Activated CD8-positive, alpha-beta memory T cell treated with anti-CD3 and anti-CD28 coated beads, Interleukin-2, amount 10 ng/mL, durations not matched to agents 7 days and 5 days (primary cell): Measurements from ENCODE around the gene TWNK. TPM values are rescaled to one million over a fixed set of nuclear protein-coding genes. Genes with fewer than 3 reads are reported as not detected.
"Not testable (repeated sequence)": the region's sequence is repeated elsewhere in the genome, so short reads cannot be mapped to it uniquely, and the experiment has no call there.

Experiments used
- ATAC-seq: fragments of 150-1000 bp; cut with Tn5 transposase; one replicate; pipeline ENCODE4 v1.10.0; 2021; ENCODE audit warnings: moderate library complexity
- CTCF ChIA-PET: fragments of 350-600 bp; sonication (Branson Sonifier 250); formaldehyde crosslinking; loops from one replicate; lab custom pipeline; 2021; ENCODE audit warnings: antibody characterized with exemption; lab: Charles Lee
- DNase-seq: peaks from one replicate; pipeline ENCODE4 v3.0.0-alpha.2; 2020
- H3K27ac Mint-ChIP-seq: one replicate; pipeline ENCODE4 v1.8.0; 2021; ENCODE audit warnings: mild to moderate bottlenecking, mixed read lengths
- H3K27me3 Mint-ChIP-seq: one replicate; pipeline ENCODE4 v1.8.0; 2021; ENCODE audit warnings: mixed read lengths
- H3K36me3 Mint-ChIP-seq: one replicate; pipeline ENCODE4 v1.8.0; 2021; ENCODE audit warnings: mild to moderate bottlenecking, mixed read lengths
- H3K4me1 Mint-ChIP-seq: one replicate; pipeline ENCODE4 v1.8.0; 2021; ENCODE audit warnings: mixed read lengths
- H3K4me3 Mint-ChIP-seq: one replicate; pipeline ENCODE4 v1.8.0; 2021; ENCODE audit warnings: mild to moderate bottlenecking, moderate library complexity, mixed read lengths
- H3K9me3 Mint-ChIP-seq: one replicate; pipeline ENCODE4 v1.8.0; 2022; ENCODE audit warnings: low read depth, mixed read lengths
- total RNA-seq, 2 experiments: library from RNA; stranded (reverse); gene quantifications; one replicate each; pipeline ENCODE4 v1.2.3, GENCODE V29; 2021

TWNK gene
- total RNA-seq, 2 experiments from 2014 or later = 11.2 to 18.7 TPM

DNA sequence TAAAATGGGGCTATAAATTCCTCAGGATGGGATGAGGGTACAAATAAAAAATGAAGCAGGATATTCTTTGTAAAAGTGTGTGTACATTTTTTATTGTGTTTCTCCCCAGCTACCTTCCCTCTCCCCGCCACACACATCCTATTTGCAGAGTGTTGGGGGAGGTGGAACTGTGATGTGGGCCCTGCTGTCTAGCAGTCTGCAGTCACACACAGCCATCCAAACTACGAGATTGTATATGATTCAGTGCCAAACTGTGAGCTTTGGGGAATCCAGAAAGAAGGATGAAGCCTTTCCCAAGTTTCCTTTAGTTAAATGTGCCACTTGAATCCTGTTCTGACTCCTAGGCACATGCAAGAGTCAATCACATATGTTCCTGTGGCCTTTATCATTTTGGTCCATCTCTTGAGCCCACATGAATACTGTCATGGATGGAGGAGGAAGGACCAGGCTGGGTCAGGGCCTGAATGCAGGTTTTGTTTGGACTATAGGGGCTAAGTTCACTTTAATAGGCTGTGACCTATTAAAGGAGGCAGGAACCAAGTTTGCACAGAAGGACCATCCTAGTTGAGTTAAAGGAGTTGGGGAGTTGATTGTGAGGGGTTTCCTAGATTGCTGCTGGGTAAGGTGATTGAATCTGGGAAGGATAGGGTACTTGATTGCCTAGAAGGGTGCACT lies 19.1 kb upstream of the TWNK start:
- Mint-ChIP-seq H3K27me3 (no peaks in the 10 kb centered on the region), H3K4me3 (no peak overlapping the region), H3K27ac (peak overlapping the region; percentile 35), H3K9me3 (no peaks in the 10 kb centered on the region), H3K36me3 (no peaks in the 10 kb centered on the region), H3K4me1 (peaks cover 7% of the 10 kb centered on the region)
- DNase-seq (no peak), ATAC-seq (no peak)
- CTCF ChIA-PET = interaction anchor here (0.6 to 4.2 kb wide), 9 partner anchors 10 to 82 kb away, joined by 3 to 20 read pairs (median 3); no protein-coding TSS in a partner anchor

DNA sequence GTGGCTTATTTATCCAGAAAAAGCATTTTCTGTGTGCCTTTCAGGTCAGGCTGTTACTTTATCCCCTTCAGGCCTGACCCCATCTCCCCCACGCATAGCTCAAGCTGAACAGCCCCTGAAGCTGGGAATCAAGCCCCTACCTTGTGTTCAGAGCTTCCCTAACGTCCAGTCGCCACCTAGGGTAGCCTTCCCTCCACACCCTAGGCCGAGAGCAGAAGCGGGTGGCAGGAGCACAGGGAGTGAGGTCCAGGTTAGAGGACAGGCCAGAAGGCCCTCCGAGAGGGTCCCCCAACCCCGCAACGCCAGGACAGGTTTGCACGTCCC lies 18.5 kb upstream of the TWNK start:
- H3K4me3 Mint-ChIP-seq = peak overlapping the region; percentile 16
- CTCF ChIA-PET = interaction anchor here (0.6 to 4.2 kb wide), 10 partner anchors 11 to 81 kb away, joined by 3 to 20 read pairs (median 4); partner anchors contain the start of gene MRPL43
- ATAC-seq (peak; percentile 9), DNase-seq (no peak)
- H3K4me1 Mint-ChIP-seq = peaks cover 7% of the 10 kb centered on the region
- H3K9me3 Mint-ChIP-seq = no peaks in the 10 kb centered on the region
- no peaks in the 10 kb centered on the region for H3K36me3 Mint-ChIP-seq
- no peaks in the 10 kb centered on the region for H3K27me3 Mint-ChIP-seq
- H3K27ac Mint-ChIP-seq = no peak overlapping the region

DNA sequence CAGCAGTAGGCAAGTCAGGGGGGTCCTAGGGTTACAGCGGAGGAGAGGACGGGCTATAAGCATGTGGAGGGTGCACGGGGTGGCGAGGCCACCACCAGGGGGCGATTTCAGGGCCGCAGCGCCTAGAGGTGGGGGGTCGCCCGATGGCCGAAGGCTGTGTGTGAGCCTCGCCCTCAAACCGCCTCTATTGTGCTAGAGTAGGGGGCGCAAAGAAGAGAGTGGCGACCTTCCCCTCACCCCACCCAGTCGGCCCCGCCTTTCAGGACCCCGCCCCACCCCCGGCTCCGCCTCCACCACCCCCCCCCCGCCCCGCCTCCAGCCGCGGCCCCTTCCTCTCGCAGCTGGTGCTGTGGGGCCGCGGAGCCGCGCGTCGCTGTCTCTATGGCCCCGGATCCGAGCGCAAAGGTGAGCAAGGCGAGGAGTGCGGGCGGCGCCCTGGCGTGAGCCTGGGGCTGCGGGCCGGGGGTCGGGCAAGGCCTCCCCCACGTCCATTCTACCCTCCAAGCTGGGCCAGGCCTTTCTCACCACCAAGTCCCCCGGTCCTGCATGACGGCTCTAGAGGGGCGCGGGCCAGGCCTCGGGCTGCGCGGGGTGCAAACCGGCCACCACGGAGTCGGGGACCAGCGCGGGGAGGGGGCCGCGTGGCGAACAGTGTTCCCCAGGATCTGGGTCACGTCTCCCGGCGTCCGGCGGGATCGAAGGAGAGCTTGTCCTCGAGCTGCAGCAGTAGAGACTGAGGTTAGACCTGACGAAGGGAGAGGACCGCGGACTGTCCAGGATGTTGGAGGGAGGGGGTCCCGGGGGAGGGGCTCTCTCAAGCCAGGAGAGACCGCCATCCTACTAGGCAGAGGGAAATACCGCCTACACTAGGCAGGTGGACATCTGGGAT lies 17.9 kb upstream of the TWNK start, which contains the start of gene SEMA4G:
SEMA4G (plus strand) TSS at position 318 of the 889 bp plus-strand sequence. CDS start 3,409 bp downstream, outside the sequence.
- Mint-ChIP-seq H3K9me3 (no peaks in the 10 kb centered on the region), H3K4me3 (peak within 1 kb of the TSS; percentile 27), H3K27me3 (no peaks in the 10 kb centered on the region), H3K4me1 (peaks cover 7% of the 10 kb centered on the region), H3K27ac (peak within 1 kb of the TSS; percentile 35), H3K36me3 (no peaks in the 10 kb centered on the region)
- ATAC-seq (peak; percentile 80), DNase-seq (no peak)
- CTCF ChIA-PET = interaction anchor here (0.8 to 2.3 kb wide), 9 partner anchors 11 to 48 kb away, joined by 3 to 11 read pairs (median 4); partner anchors contain the start of gene MRPL43

DNA sequence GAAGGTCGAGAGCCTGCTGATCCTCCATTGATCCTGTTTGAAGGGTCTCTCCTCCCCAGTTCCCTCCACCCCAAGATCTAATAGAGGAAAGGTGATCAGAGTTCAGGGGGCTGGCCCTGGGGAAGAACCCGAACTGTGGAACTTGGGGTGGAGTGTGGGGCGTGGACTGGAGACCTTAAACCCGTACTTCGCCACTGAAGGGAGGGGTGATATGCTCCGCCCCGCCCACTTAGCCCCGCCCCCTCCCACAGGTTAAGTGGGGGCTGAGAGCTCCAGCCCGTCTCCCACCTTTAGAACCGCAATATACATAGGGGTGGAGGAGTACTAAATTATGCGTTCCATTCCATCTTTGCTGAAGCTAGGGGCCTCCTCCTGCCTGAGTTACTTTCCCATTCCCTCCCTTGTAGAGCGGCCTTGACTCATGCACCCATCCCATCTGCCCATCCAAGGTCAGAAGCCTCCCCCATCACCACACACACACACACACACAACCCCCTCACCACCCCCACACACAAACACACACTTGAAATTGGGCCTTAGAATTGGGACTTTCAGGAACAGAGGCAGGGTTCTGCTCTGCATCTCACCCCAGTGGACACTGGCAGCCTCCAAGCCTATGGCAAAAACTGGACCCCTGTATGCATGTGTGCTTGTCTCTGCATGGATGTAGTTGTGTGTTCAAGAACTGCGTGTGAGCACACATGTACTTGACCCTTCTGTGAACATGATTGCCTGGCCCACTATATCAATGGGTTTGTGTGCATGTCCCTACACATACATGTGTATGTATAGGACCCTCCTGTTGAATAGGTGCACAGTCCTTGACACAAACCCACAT lies 17.0 kb upstream of the TWNK start:
- ATAC-seq (no peak), DNase-seq (no peak)
- CTCF ChIA-PET = interaction anchor here (1.4 to 2.3 kb wide), 3 partner anchors 14 to 28 kb away, joined by 4 to 11 read pairs (median 4); partner anchors contain the start of gene MRPL43
- H3K9me3 Mint-ChIP-seq = no peaks in the 10 kb centered on the region
- H3K36me3 Mint-ChIP-seq = no peaks in the 10 kb centered on the region
- no peak overlapping the region for H3K27ac Mint-ChIP-seq
- peak overlapping the region; percentile 27 for H3K4me3 Mint-ChIP-seq
- H3K27me3 Mint-ChIP-seq = no peaks in the 10 kb centered on the region
- peaks cover 7% of the 10 kb centered on the region for H3K4me1 Mint-ChIP-seq

DNA sequence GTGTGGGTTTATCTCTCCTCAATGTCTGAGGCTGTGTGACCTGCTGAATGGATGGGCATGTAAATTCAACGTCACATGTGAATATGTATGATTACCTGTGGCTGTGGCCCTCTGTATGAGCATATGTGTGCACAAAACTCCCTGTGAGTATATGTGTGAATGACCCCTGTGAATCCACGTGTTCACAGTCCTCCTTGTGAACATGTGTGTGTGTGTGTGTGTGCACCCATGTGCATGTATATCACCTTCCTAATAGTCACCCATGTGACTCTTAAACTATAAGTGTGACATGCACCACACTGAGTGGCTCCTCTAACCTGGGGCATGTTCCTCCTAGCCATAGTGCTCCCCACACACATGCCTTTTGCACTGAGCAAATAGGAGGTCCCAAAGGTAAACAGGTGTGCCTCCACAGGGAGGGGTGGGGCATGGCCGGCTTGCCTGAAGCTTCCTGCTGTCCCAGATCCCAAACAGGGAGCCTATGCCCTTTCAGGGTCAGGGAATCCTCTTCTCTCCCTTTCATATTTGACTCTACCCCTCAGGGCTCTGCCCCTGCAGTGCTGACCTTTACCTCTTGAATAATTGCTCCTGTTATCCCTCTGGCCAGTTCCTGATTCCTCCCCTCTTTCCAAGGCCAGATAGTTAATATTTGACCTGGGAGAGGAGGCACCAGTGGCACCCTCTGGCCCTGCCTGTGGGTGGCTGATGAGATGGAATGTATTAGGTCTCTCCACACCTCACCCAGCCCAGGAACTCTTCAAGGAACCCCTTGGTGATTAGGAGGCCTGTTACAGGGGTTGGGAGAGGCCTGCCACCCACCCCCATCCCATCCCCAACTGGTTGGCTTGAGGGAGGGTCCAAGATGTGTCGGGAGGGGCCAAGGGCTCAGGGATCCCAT lies 16.2 kb upstream of the TWNK start:
- no peaks in the 10 kb centered on the region for H3K36me3 Mint-ChIP-seq
- DNase-seq (no peak), ATAC-seq (no peak)
- H3K27ac Mint-ChIP-seq = no peak overlapping the region
- no peaks in the 10 kb centered on the region for H3K27me3 Mint-ChIP-seq
- peaks cover 7% of the 10 kb centered on the region for H3K4me1 Mint-ChIP-seq
- no peaks in the 10 kb centered on the region for H3K9me3 Mint-ChIP-seq
- CTCF ChIA-PET = no interaction called here
- no peak overlapping the region for H3K4me3 Mint-ChIP-seq

- no peak overlapping the region for H3K27ac Mint-ChIP-seq
- peaks cover 7% of the 10 kb centered on the region for H3K4me1 Mint-ChIP-seq
- H3K36me3 Mint-ChIP-seq = no peaks in the 10 kb centered on the region
- no peak overlapping the region for H3K4me3 Mint-ChIP-seq
- CTCF ChIA-PET = interaction anchor here (1.0 kb wide), 1 partner anchor 26 kb away, joined by 3 read pairs; no protein-coding TSS in a partner anchor
- no peaks in the 10 kb centered on the region for H3K9me3 Mint-ChIP-seq
- H3K27me3 Mint-ChIP-seq = no peaks in the 10 kb centered on the region
- ATAC-seq (no peak), DNase-seq (no peak)
Observed at GRCh38 chr10:100972115-100972903, 15.0 kb upstream of the TWNK start.

GRCh38 chr10:100972904-100973535 lies 14.3 kb upstream of the TWNK start:
- Mint-ChIP-seq H3K27me3 (no peaks in the 10 kb centered on the region), H3K4me3 (no peak overlapping the region), H3K27ac (no peak overlapping the region), H3K9me3 (no peaks in the 10 kb centered on the region), H3K36me3 (no peaks in the 10 kb centered on the region), H3K4me1 (peaks cover 7% of the 10 kb centered on the region)
- DNase-seq (no peak), ATAC-seq (no peak)
- CTCF ChIA-PET = interaction anchor here (1.0 kb wide), 1 partner anchor 25 kb away, joined by 3 read pairs; no protein-coding TSS in a partner anchor

GRCh38 chr10:100975397-100975796 lies 11.9 kb upstream of the TWNK start:
- CTCF ChIA-PET = not testable (repeated sequence)

DNA sequence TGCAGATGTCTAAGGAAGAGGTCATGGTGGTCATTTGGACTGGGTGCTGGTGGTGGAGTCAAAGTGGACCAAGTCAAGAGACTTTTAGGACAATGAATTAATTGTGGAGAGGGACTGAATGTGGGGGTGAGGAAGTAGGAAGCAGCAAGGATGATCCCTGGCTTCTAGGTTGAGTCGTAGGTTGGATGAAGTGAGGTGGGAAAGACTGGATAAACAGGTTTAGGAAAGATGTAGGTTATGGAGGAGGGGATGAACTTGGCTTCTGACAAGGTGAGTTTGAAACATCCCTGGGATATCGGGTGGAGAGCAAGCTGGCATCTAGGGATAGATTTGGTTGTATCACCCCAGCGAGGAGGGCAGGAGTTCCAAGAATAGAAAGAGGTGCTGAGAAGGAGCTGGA lies 10.4 kb upstream of the TWNK start:
- CTCF ChIA-PET = no interaction called here
- no peaks in the 10 kb centered on the region for H3K36me3 Mint-ChIP-seq
- ATAC-seq = no peak
- H3K4me1 Mint-ChIP-seq = no peaks in the 10 kb centered on the region
- H3K9me3 Mint-ChIP-seq = no peaks in the 10 kb centered on the region
- no peak overlapping the region for H3K4me3 Mint-ChIP-seq
- H3K27ac Mint-ChIP-seq = no peak overlapping the region
- DNase-seq = peak; percentile 23
- no peaks in the 10 kb centered on the region for H3K27me3 Mint-ChIP-seq

More at GRCh38 chr10:100975397-100975796, 11.9 kb upstream of the TWNK start:
- not testable (repeated sequence) for H3K9me3 Mint-ChIP-seq, H3K27me3 Mint-ChIP-seq, H3K4me3 Mint-ChIP-seq, DNase-seq, ATAC-seq, H3K27ac Mint-ChIP-seq, H3K36me3 Mint-ChIP-seq, H3K4me1 Mint-ChIP-seq

GRCh38 chr10:100977436-100977835 lies 9.9 kb upstream of the TWNK start:
- ATAC-seq (no peak), DNase-seq (peak; percentile 16)
- Mint-ChIP-seq H3K36me3 (no peaks in the 10 kb centered on the region), H3K4me1 (no peaks in the 10 kb centered on the region), H3K27ac (no peak overlapping the region), H3K9me3 (no peaks in the 10 kb centered on the region), H3K27me3 (no peaks in the 10 kb centered on the region), H3K4me3 (no peak overlapping the region)
- CTCF ChIA-PET = no interaction called here

GRCh38 chr10:100978121-100978900 lies 9.0 kb upstream of the TWNK start:
- Mint-ChIP-seq H3K27ac (no peak overlapping the region), H3K4me3 (no peak overlapping the region), H3K36me3 (no peaks in the 10 kb centered on the region), H3K27me3 (no peaks in the 10 kb centered on the region), H3K9me3 (no peaks in the 10 kb centered on the region), H3K4me1 (no peaks in the 10 kb centered on the region)
- DNase-seq (peak; percentile 34), ATAC-seq (no peak)
- CTCF ChIA-PET = no interaction called here
